ENCODE results near the gene IDH3B. TPM values are rescaled to one million over a fixed set of nuclear protein-coding genes. Genes with fewer than 3 reads are reported as not detected.
A peak's percentile ranks its signal among the peaks of the same experiment; 100 is the strongest.

Gene IDH3B
- total RNA-seq = 220 TPM
- long read RNA-seq, transcript IDH3B-212 (12 exons, 1,400 nt) = minor isoform, 15 of 212 reads
- long read RNA-seq, transcript IDH3B-201 (12 exons, 1,545 nt) = minor isoform, 15 of 212 reads
- long read RNA-seq, transcript IDH3B-202 (12 exons, 1,230 nt) = major isoform, 141 of 212 reads
- long read RNA-seq, partial matches to known transcripts = 21 of 212 reads
- long read RNA-seq, other reads (novel, unspliced or antisense) = 15 of 212 reads

DNA sequence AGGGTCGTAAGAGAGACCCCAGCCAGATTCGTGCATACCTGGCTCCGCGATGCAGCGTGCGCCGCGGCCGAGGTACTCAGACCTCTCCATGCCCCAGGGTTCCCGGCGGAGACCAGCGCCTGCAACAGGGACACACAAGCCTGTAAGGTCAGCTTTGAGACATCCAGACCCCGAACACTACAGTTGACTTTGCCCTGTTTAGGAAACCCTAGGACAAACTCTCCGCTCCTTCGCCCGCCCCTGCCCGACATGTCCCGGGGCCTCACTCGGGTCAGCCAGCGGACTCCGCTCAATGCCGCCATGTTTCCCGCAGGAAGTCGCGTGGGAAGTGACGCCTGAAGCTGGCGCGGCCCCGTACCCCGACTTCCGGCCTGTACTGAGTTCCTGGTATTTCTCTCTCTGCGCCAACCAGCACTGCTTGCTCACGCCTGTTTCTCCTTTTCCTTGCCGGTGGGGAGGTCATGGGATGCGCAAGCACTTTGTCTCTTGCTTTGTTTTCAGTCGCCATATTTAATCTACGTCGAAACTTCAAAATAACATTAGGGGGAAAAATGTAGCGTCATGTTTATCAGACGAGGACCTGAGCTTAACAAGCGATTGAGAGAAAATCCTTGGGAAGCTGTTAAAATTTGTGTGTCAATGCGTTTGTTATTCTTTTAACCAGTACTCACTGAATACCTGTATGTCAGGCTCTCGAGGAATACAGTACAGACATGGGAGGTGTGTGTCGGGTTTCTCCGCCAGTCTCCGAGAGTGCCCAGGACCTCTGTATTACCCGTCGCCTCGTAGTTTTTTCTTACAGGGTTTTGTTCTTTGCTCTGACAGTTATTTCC lies at the start of gene IDH3B:
Gene IDH3B (minus strand): TSS at position 330 of the 833 bp plus-strand sequence. CDS start 28 bp downstream, at position 302.
- Histone ChIP-seq H3K4me3 (peak within 1 kb of the TSS; percentile 79), H3K36me3 (peaks cover 41% of the 10 kb centered on the region), H3K27me3 (ENCODE audit: low read depth) (no peaks in the 10 kb centered on the region), H3K4me1 (peaks cover 24% of the 10 kb centered on the region), H3K9me3 (replicated peaks) (no peaks in the 10 kb centered on the region), H3K27ac (replicated peaks) (peak within 1 kb of the TSS; percentile 88)
- peak; percentile 94 for DNase-seq
- TF ChIP-seq, protein P1, sequence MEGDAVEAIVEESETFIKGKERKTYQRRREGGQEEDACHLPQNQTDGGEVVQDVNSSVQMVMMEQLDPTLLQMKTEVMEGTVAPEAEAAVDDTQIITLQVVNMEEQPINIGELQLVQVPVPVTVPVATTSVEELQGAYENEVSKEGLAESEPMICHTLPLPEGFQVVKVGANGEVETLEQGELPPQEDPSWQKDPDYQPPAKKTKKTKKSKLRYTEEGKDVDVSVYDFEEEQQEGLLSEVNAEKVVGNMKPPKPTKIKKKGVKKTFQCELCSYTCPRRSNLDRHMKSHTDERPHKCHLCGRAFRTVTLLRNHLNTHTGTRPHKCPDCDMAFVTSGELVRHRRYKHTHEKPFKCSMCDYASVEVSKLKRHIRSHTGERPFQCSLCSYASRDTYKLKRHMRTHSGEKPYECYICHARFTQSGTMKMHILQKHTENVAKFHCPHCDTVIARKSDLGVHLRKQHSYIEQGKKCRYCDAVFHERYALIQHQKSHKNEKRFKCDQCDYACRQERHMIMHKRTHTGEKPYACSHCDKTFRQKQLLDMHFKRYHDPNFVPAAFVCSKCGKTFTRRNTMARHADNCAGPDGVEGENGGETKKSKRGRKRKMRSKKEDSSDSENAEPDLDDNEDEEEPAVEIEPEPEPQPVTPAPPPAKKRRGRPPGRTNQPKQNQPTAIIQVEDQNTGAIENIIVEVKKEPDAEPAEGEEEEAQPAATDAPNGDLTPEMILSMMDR (IDR thresholded peaks at IDR 0.05; ENCODE audit: borderline replicate concordance) = no peak
- intact Hi-C loops (cut with micrococcal nuclease) = no loop called here

DNA sequence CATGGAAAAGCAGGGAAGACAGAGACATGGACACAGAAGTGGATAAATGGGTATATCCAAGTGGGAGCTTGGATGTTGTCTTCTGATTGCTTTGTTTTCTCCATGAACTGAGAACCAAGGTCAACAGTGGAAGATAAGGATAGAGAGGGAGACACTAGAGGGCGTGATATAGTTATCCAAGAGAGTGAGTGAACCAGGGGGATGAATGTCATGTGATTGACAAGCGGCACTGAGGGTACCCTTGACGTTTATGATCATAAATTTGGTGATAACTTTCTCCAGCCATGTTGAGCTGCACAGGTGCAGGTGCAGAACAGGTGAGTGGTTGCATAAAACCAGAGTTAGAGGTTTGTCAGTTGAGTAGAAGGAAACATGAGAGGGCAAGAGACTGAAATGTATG lies 49.3 kb upstream of the IDH3B start:
- H3K27me3 ChIP-seq (ENCODE audit: low read depth) = peaks cover 14% of the 10 kb centered on the region
- no peaks in the 10 kb centered on the region for H3K36me3 ChIP-seq
- H3K9me3 ChIP-seq (replicated peaks) = peaks cover 17% of the 10 kb centered on the region
- no peak for DNase-seq
- H3K4me1 ChIP-seq = no peaks in the 10 kb centered on the region
- H3K27ac ChIP-seq (replicated peaks) = no peak overlapping the region
- intact Hi-C loops (cut with micrococcal nuclease) = no loop called here
- H3K4me3 ChIP-seq = no peak overlapping the region
- TF ChIP-seq, protein P1 (IDR thresholded peaks at IDR 0.05; ENCODE audit: borderline replicate concordance) = no peak

DNA sequence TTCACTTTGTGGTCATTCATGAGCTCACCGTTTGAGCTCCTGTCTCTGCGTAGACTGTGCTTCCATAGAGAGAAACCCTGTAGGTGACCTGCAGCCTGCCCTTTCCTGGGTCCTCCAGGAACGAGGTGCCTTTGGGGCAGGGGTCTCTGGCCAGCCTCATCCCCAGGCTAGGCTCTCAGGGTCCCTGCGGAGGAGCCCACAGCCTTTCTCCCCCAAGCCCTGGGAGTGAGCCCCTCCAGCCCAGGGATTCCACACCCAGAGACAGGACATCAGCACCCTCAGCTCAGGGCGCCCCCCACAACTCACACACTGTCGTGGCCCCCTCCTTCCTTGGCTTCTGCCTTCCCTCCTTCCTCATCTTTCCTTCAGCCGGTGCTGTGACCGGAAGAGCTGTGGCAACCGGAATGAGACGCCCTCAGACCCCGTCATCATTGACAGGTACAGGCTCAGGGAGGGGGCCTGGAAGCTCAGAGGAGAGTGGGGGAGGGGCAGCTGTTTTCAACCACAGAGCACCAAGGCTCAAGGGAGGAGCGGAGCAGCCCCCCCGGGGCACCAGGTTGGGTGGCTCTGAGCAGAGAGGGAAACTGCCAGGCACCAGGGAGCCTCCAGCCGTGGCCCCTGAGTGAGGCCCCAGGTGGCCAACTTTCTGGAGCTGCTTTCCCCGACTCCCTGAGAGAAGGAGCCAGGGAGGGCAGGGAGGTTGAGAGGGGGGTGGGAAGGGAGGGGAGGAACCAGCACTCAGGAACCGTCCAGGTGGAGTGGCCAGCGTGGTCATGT lies 45.4 kb upstream of the IDH3B start:
- H3K4me3 ChIP-seq = no peak overlapping the region
- peaks cover 25% of the 10 kb centered on the region for H3K27me3 ChIP-seq (ENCODE audit: low read depth)
- intact Hi-C loops (cut with micrococcal nuclease) = no loop called here
- no peaks in the 10 kb centered on the region for H3K4me1 ChIP-seq
- H3K9me3 ChIP-seq (replicated peaks) = no peaks in the 10 kb centered on the region
- H3K27ac ChIP-seq (replicated peaks) = no peak overlapping the region
- TF ChIP-seq, protein P1 (IDR thresholded peaks at IDR 0.05; ENCODE audit: borderline replicate concordance) = no peak
- H3K36me3 ChIP-seq = no peaks in the 10 kb centered on the region
- DNase-seq = no peak

DNA sequence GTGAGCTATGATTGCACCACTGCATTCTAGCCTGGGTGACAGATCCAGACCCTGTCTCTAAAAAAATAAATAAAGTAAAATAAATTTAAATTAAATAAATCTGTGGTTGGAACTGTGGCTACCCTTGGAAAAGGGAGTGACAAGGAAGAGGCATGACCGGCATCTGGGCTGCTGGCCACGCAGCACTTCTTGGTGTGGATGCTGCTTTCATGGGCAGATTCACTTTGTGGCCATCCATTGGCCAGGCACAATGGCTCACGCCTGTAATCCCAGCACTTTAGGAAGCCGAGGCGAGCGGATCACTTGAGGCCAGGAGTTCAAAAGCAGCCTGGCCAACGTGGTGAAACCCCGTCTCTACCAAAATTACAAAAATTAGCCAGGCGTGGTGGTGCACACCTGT lies 44.6 kb upstream of the IDH3B start:
- Histone ChIP-seq H3K27me3 (ENCODE audit: low read depth) (peaks cover 25% of the 10 kb centered on the region), H3K9me3 (replicated peaks) (no peaks in the 10 kb centered on the region), H3K36me3 (no peaks in the 10 kb centered on the region), H3K4me3 (no peak overlapping the region), H3K4me1 (no peaks in the 10 kb centered on the region), H3K27ac (replicated peaks) (no peak overlapping the region)
- intact Hi-C loops (cut with micrococcal nuclease) = no loop called here
- TF ChIP-seq, protein P1 (IDR thresholded peaks at IDR 0.05; ENCODE audit: borderline replicate concordance) = no peak
- no peak for DNase-seq

GRCh38 chr20:2708073-2708415 lies 44.0 kb upstream of the IDH3B start:
- H3K9me3 ChIP-seq (replicated peaks) = no peaks in the 10 kb centered on the region
- peaks cover 25% of the 10 kb centered on the region for H3K27me3 ChIP-seq (ENCODE audit: low read depth)
- DNase-seq = no peak
- no peaks in the 10 kb centered on the region for H3K36me3 ChIP-seq
- H3K4me3 ChIP-seq = no peak overlapping the region
- no peak overlapping the region for H3K27ac ChIP-seq (replicated peaks)
- no peaks in the 10 kb centered on the region for H3K4me1 ChIP-seq
- intact Hi-C loops (cut with micrococcal nuclease) = no loop called here
- TF ChIP-seq, protein P1 (IDR thresholded peaks at IDR 0.05; ENCODE audit: borderline replicate concordance) = no peak
